Measurements from ENCODE around the gene RTN4R.

RTN4R gene

DNA sequence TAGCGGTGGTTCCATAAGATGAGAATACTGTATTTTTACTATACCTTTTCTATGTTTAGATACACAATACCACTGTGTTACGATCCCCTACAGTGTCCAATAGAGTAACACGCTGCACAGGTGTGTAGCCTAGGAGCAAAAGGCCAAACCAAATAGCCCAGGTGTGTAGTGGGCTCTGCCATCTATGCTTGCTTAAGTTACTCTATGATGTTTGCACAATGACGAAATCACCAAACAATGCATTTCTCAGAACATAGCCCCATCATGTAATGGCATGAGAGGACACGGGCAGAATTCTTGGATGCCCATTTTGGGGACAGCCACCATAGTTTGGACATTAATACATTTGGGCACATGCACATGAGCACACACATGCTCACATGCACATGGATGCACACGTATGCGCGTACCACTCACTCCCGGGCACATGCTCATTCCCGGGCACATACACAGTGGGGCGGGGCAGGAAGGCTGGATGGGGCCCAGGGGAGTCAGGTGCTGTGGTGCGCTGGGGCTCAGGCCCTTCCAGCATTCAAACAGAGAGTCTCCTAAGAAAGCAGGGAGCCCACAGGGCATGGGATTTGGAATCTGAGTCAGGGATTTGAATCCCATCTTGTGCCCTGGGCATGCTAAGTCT is 51.1 kb downstream of the RTN4R start:
- DNase-seq (ENCODE audit: low read depth in 3 of 3): no peak

DNA sequence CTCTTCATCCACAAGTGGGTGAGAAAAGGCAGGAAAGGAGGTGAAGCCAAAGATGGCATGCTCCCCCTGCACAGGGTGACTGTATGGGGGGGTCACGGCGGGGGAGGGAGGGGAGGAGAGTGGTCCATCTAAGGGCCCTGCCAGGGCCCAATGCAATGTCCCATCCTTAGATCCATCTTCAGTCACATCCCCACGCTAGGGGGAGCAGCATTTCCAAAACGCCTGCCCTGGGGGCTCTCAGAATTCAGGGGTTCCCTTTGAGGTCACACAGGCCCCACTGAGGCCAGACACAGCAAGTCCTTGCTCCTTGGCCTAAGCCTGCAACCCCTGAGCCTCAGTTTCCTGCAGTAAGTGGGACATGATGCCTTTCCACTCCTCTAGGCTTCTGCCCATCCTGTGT is 52.4 kb downstream of the RTN4R start:
- DNase-seq (ENCODE audit: low read depth in 3 of 3): no peak

DNA sequence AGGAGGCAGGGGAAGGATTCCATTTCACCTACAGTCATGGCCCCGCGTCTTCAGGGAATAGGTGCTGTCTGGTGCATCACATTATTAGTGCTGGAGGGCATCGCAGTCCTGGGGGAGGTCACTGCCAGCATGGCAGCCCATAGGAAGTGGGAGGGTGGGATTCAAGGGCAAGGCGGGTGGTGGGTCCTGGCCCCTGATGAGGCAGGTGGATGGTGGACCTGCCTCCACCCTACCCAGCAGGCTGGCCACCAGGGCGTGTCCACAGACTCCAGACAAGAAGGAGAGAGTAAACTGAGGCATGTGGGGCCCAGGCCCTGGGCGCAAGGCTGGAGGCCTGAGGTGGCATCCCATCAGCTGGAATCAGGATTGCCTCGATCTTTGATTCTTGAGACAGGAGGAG is 53.3 kb downstream of the RTN4R start:
- DNase-seq (ENCODE audit: low read depth in 3 of 3): no peak

DNA sequence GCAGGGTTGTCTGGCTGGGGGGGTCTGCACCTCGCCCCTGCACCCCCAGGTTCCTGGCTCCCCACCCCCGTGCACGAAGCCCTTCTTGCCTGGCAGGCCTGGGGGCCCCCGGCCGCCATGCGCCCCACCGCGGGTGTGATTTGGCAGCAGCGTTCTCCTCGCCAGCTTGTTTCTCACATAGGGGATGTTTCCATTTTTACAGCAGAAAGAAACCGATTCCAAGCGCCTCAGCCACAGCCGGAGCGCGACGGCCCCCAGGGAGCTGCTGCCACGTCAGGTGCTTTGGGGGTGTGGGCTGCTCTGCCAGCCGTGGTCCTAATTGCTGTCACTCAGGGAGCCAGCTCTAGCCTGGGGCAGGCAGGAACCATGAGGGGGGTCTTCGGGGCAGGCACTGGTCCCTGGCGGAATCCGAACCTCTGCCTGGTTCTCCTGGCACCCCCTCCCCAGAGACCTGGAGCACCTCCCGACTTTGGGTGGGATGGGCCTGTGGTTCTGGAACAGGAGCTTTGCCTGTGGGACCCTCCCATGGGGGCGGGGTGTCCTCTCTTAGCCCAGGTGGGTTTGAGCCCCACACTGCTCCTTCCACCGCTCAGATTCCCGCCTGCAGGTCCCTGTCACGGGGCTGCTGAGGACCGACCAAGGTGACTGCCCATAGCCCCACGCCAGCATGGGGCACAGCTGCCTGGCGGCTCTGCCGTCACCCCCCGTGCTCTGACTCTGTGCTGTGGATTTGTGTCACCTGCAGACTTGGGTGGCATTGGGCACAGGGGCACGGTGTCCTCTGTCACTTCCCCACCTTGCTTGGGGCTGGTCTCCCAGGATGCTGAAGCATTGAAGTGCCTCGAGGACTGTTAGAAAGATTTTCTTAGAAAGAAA is 54.0 kb downstream of the RTN4R start:
- no peak for DNase-seq (ENCODE audit: low read depth in 3 of 3)

DNA sequence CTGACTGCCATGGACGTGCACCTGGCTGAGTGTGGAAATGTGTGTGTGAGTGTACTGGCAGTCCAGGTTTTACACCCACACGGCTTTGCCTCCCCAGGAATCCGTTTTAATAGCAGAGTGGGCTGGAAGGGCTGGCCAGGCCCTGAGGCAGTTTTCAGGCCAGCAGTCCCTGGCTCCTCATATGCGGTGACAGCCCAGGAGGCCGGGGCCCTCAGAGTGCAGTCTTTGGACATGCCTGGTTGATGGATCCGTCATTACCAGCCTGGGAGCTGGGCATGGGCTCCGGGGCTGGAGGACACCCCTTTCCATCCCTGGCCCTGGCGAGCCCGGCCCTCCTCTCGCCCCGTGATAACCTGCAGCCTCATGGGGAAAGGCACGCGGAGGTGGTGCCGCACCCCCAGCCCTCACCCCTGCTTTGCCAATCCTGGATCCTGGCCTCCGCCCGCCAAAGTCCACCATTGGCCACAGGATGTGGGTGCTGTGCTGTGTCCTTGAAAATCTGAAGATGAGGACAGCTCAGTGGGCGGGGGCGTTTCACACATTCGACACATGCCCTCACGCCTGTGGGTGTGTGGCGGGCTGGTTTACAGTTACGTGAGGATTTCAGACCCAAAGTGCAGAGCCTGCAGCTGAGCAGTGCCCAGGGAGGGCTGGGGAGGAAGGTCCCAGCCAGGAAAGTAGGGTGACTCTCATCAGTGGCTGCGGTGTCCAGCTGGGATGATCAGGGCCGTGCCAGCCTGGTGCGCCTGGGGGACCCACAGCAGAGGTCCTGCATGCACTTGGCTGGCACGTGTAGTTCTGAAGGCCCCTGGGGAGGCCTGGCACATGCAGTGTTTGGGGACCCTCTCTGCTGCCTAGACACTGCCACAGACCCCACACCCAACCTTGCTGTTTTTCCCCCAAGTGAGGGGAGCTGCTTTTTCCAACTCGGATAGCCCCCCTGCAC is 55.1 kb downstream of the RTN4R start:
- no peak for DNase-seq (ENCODE audit: low read depth in 3 of 3)

DNA sequence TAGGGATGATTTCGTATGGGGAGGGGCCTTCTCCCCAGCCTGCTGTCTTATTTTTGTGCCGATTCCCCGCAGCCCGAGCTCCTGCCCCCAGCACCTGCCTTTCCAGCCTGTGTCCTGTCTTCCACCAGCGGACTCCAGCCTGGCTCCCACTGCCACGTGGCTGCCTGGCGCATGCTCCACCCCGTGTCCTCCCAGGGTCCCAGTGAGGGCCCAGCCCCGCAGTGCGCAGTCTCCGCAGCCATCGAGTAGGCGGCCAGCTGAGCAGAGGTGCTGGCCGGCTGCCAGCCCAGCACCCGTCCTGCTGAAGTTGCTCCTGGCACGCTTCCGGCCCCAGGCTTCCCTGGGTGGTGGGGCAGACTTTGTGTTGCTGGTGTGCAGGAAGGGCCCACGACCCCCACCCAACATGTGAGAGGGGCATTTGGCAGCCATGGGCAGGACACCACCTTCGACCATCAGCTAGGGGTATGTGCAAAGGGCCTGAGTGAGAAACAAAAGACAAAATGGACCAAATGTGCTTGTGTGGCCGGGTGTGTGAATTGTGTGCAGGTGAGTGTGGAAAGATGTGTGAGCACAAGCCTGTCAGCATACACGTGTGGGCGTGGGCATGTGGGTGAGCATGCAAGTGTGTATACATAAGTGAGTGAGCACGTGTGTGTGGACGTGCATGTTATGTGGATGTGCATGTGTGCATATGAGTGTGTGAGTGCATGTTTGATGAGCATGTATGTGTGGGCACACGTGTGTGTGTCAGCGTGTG is 55.9 kb downstream of the RTN4R start:
- DNase-seq (ENCODE audit: low read depth in 3 of 3): no peak

DNA sequence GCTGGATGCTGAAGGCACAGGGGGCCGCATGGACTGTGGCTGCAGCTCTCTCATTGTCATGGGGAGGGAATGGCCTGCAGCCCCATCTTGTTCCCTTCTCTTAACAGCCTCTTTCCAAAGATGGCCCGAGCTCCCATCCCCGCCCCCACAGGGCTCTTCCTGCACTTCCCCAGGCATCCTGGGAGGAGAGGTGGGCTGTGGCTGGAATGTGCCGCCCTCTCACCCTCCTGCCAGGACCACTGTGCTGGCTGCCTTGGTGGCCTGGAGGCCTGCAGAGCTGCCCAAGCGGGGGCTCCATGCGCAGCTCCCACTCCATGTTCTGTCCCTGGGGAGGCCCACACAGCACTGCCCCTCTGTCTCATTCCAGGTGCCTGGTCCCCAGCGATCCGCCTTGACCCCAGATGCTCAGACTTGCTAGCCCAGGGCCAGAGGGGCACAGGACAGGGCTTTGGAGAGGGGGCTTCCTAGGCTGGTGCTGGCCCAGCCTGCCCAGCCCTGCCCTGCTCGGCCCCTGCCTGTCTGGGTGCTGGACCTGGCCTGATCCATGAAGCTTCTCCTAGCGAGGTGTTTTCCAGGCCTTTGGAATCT is 56.6 kb downstream of the RTN4R start:
- DNase-seq (ENCODE audit: low read depth in 3 of 3): no peak

DNA sequence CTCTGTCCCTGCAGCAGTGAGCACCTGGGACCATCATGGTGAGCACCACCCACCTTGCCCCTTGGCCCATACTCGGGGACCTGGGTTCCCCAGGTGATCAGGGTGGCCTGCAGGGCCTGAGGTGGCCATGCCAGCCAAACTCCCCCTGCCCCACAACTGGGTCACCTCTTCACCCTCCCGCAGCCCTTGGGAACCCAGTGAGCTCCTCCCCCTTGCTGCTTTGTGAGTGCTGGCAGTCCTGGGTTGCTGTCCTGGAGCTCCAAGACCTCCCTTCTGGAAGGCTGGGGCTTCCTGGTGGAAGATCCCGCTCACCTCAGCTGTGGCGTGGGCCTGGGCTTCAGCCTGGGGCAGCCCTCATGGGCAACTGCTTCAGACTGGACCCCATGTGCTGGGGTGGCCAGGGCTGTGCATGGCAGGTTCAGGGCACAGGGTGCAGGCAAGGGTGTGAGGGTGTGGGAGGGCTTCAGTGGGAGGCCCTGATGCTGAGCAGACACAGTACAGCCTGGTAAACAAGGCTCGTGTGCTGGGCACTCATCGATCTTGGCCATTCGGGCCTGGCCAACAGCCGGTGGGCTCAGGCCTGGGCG is 57.6 kb downstream of the RTN4R start:
- no peak for DNase-seq (ENCODE audit: low read depth in 3 of 3)

DNA sequence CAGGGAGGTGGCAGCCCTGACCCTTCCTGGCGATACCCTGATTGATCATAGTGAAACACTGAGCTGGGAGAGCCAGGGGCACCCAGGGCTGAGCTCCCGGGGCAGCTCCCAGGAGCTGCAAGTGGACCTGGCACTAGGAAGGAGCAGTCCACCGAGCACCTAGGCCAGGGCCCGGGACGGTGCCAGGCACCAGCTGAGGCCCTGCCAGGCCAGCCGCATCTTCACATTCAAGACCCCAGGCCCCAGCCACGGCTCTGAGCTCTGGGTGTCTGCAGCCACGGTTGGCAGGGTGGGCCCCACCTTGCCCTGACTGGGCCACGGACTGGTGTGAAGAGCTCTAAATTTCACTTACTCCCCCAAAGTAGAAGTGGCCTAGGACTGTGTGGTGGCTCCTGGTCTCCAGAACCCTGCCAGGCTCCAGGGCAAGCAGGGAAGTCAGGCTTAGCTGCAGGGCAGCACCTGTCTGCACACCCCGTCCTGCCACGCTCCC is 58.3 kb downstream of the RTN4R start:
- no peak for DNase-seq (ENCODE audit: low read depth in 3 of 3)

DNA sequence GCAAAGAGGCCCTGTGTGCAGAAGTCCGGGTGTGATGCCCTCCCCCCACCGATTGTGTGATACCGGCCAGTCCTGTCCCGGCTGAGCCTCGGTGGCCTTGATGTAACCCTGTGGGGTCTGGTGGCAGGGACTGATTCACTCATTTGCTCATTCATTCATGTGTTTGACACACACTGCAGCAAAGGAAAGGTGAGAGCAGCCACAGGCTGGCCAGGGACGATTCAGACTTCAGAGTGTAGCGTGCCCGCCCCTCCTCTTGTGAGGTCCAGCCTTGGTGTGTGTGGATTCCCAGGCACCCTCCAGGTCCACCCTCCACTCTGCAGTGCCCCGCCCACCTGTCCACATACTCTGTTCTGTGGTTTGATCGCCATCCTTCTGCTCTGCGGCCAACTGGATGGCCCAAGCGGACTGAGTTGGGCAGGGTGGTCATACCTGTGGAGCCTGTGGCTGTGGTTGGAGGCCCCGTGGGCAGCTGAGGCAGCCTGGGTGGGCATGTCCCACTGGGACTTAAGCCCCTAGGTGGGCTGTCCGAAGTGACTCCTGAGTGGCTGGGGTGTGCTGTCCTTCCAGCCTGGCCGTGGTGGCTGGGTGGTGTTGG is 59.3 kb downstream of the RTN4R start:
- no peak for DNase-seq (ENCODE audit: low read depth in 3 of 3)

DNA sequence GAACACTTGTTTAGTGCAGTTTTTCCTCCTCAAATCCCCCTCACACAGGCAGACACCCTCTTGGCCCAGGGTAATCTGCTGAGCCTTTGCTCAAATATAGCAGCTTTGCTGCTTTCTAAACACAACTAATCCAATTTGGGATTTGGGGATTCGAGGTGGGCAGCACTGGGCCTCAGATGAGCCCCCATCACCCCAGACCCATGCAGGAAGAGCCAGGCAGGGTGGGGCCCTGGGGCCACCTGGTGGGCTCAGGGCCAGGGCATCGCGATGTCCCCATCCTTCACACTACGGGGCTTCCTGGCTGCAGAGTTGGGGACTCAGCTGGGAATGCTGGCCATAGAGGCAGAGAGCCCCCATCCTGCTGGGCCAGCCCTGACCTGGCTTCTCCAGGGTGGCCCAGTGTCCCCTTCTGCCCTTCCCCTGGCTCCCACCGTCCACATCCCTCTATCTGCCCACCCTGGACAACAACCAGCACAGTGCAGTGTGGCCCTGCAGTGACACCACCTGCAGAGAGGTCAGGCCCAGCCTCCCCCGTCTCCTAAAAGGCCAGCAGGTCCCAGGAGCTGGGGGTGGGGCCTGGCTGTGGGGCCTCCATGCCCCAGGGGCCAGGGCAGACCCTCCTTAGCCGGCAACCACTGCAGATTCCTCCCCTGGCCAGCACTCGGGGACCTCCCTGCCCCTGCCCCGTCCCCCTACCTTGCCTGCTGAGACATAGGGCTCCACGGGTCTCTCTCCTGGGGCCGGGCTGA is 60.7 kb downstream of the RTN4R start:
- DNase-seq (ENCODE audit: low read depth in 3 of 3): no peak

DNA sequence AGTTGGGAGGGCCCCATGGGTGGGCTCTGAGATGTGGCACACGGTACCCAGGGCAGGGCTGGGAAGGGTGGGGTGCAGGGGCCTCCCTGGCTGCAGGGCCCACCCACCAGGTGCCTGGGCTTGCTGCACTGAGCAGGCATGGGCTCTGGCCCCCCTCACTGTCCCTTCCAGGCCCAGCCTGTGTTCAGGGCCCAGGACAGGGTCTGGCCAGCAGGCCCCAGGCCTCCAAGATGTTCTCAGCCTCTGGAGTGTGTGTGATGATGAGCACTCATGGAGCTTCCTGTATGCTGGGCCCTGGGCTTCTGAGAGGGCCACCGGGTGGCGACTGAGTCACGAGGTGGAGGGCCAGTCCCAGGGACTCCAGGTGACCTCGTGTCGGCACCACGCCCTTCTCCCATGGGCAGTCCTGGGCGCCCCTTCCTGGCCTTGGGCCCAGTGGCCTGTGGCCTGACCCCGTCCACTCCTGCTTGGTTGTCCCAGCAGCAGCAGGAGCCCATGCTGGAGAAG is 61.4 kb downstream of the RTN4R start:
- DNase-seq (ENCODE audit: low read depth in 3 of 3): no peak

DNA sequence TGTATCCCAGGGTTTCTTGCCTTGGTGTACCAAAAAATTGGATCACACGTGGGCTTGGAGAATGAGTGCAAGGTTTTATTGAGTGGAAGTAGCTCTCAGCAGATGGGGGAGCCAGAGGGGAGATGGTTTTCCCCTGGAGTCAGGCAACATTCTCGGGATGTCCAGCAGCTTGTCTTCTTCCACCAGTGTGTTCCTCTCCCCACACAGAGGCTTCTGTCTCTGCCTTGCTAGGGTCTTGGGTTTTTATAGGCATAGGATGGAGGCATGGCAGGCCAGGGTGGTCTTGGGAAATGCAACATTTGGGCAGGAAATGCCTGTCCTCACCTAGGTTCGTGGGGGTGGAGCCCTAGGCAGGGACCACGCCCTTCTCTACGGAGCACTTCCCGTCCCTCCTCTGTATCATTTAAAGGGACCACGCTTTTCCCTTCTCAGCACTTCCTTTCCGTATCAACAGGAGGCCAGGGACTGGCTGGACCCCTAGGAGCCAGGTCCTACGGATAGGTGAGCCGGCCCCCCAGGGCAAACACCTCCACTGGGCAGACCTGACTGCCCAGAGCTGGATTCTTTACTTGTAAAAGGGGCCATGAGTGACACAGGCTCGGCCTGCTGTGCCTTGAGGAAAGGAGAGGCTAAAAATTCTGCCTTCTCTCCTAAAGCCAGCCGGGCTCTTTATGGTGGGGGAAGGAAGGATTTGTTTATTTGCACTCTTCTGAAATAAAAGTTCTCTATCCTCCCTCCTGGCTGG is 62.0 kb downstream of the RTN4R start:
- peak; percentile 37 to 69 (median 43) for DNase-seq (ENCODE audit: low read depth in 3 of 3)

DNA sequence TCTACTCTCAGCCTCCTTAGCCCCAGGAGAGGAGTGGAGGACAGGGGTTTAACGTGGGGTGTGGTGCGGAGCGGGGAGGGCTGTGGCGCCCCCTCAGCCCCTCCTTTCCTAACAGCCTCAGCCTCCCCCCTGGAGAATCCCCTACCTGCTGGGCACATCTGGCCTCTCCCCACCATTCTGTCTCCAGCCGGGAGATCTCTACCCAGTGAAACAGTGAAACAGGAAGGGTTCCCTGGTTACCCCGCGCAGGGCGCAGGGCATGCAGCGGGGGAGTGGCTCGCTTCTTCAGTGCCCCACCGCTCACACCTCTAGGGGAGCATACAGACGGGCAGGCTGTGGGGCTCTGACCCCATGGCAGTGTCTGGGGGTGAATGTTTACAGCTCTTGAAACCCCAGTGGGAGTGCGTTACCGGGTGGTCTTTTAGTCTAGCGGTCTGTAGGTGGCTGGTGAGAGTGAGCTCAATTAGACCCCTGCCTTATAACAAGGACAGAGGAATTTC is 62.6 kb downstream of the RTN4R start:
- DNase-seq (ENCODE audit: low read depth in 3 of 3): no peak

DNA sequence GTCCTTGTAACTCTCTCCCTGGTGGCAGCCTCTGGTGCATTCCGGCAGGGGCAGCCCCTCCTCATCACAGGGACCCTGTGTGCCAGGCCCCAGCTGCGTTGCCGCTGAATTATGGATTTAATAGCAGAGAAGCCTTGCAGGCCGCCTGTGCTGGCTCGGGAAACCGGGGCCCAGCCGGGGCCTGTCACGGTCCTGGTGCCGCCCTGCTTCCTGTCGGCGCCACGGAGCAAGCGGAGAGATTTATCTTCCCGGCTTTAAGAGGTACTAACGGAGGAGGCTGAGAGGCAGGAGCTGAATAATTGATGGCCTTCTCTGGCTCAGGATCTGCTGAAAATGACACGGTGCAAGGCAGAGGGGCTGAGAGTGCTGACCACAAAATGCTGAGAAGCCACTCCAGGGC is 63.3 kb downstream of the RTN4R start:
- no peak for DNase-seq (ENCODE audit: low read depth in 3 of 3)

DNA sequence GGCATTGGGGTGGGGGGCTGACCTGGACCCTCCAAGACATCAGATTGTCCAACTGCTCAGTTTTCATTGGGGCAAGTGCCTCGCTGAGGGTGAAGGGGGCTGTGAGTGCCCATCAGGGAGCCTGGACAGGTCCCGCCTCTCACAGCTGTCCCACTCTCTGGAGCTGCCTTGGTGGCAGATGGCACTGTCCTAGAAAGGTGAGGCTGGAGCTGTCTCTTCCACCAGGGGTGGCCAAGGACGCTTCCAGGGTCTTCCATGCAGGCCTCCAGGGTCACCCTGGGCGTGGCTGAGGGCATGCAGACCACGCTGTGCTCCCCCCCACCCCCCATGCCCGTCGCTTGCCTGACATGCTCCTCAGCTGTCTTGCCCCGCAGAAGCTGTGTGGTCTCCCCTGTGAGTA is 63.8 kb downstream of the RTN4R start:
- no peak for DNase-seq (ENCODE audit: low read depth in 3 of 3)

DNA sequence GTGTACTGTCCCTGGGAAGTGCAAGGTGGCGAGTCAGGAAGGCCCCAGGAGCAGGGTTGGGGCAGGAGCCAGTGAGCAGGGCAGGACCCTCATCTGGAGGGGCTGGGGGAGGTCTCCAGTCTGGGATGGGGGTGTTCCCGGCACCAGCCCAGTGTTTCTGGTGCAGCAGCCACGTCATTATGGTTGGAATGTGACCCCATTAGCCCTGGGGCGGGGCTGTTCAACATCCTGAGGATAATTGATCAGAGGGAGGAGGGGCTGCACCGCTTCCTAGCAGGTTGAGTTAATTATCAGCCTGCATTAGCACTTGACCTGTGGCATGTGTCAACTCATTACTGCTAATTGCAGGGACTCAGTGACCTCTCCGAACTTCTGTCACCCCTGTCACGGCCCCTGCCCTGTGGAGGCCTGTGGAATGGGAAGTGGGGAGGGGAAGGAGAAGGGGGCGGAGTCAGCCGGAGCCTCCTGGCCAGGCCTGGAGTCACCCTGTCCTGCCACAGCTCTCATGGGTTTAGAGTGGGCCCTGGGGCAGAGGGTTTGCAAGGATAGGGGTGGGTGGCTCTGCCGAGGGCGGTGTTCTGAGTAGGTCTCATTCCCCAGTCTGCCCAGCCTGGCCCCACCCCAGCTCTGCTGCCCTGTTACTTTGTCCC is 64.4 kb downstream of the RTN4R start:
- DNase-seq (ENCODE audit: low read depth in 3 of 3): no peak

DNA sequence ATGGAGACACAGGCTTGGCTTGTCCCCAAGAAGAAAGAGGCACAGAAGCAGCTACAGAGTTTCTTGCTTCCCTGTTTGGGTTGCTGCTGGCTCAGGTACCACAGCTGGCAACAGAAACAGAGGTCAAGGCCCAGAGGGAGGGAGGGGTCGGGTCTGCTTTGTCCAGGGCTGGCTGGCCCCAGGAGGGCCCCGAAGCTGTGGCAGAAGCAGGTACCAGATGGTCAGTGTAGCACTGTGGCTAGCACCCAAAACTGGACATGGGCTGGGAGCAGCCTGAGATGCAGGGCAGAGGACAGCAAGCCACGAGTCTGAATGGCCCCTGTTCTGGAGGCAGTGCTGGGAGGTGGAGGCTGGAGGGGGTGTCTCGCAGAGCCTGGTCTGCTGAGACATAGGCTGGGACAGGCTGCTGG is 65.0 kb downstream of the RTN4R start:
- no peak for DNase-seq (ENCODE audit: low read depth in 3 of 3)

Measured in stimulated activated CD4-positive, alpha-beta T cell treated with anti-CD3 and anti-CD28 coated beads, TNF-alpha, amount 100 ng/mL, for 24 hours (primary cell).